ENCODE results near the gene FRMD8. TPM values are rescaled to one million over a fixed set of nuclear protein-coding genes. Genes with fewer than 3 reads are reported as not detected.

Gene FRMD8
- total and polyA plus RNA-seq, 2 of the 8 experiments (the other 6 are each of a cell fraction or from before 2014, with no cell fraction given) = 15.0 to 19.2 TPM

DNA sequence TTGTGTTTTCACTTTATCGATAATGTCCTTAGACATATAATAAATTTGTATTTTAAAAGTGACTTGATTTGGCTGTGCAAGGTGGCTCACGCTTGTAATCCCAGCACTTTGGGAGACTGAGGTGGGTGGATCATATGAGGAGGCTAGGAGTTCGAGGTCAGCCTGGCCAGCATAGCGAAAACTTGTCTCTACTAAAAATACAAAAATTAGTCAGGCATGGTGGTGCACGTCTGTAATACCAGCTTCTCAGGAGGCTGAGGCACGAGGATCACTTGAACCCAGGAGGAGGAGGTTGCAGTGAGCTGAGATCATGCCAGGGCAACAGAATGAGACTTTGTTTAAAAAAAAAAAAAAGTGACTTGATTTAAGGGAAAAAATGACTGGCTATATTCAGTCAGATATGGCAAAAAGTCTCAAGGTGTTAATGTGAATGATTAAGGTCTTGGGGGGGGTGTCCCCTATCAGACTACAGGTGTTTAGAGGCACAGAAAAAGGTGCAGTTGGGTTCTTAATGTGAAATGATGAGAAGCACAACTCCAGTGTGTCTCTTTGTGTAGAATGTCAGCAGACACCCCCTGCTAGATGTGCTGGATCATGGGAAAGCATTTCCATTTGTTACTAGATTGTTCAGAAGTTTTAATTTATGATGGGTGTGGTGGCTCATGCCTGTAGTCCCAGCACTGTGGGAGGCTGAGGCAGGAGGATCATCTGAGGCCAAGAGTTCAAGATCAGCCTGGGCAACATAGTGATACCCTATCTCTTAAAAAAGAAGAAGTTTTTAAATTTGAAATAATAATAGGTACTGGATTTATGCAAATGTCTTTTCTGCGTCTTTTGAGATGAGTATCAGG, 53.1 kb downstream of the FRMD8 start:
- ChIA-PET POLR2A (ENCODE audit: partially characterized antibody) (no interaction called here), CTCF (ENCODE audit: partially characterized antibody) (interaction anchor here (1.1 to 1.3 kb wide), 3 partner anchors 10 to 31 kb away, joined by 3 to 4 read pairs (median 3); no protein-coding TSS in a partner anchor)
- no peak overlapping the region for H3K56ac ChIP-seq (replicated peaks; ENCODE audit: insufficient read length, low read depth, low read length)
- DNase-seq (ENCODE audit: low read depth in 1 of 2, low spot score in 2 of 2) (no peak), FAIRE-seq (no peak)
- H3K4me3 ChIP-seq (ENCODE audit: extremely low read depth in 1 of 4, insufficient read depth in 2 of 4, low read depth in 3 of 4, low read length in 4 of 4) = no peak overlapping the region
- no peak overlapping the region for H3K27ac ChIP-seq (ENCODE audit: low read depth, low read length)
- H2BK12ac ChIP-seq (ENCODE audit: low read depth, low read length) = no peak overlapping the region
- no peaks in the 10 kb centered on the region; the same call in 1 of the 2 replicates for H3K23me2 ChIP-seq (ENCODE audit: low read depth, low read length)
- H3K4ac ChIP-seq (replicated peaks; ENCODE audit: insufficient read length, low read depth, low read length) = no peak overlapping the region
- no peak overlapping the region for H3K23ac ChIP-seq (ENCODE audit: insufficient read length)
- no peaks in the 10 kb centered on the region; the same call in 1 of the 2 replicates for H3K79me1 ChIP-seq (ENCODE audit: low read depth, low read length)
- no peaks in the 10 kb centered on the region for H3K27me3 ChIP-seq (replicated peaks in 1 of 4; ENCODE audit: control insufficient read depth in 3 of 4, extremely low read depth in 1 of 4, insufficient read depth in 3 of 4, low read length in 3 of 4)
- no peak overlapping the region for H2AK5ac ChIP-seq (ENCODE audit: low read depth, low read length)
- no peak overlapping the region for H4K91ac ChIP-seq (replicated peaks; ENCODE audit: insufficient read length, low read length)
- H2AFZ ChIP-seq (ENCODE audit: low read length) = no peak overlapping the region
- H4K20me1 ChIP-seq (replicated peaks in 1 of 2; ENCODE audit: control insufficient read depth in 1 of 2, insufficient read depth in 2 of 2, low read length in 2 of 2) = peaks cover 0 to 8% of the 10 kb centered on the region in 2 experiments
- H3K36me3 ChIP-seq (ENCODE audit: control insufficient read depth in 2 of 4, insufficient read depth in 4 of 4, low read length in 3 of 4) = no peaks in the 10 kb centered on the region
- H3K9ac ChIP-seq (replicated peaks in 1 of 4; ENCODE audit: extremely low read depth in 1 of 4, low read depth in 3 of 4, low read length in 3 of 4) = no peak overlapping the region
- no peak overlapping the region for H2BK15ac ChIP-seq (ENCODE audit: low read length)
- no peak overlapping the region for H4K5ac ChIP-seq (ENCODE audit: insufficient read length, low read depth, low read length)
- H2BK5ac ChIP-seq (ENCODE audit: low read depth, low read length) = no peak overlapping the region
- no peaks in the 10 kb centered on the region; a peak in 1 of 7 replicates for H3K4me1 ChIP-seq (replicated peaks in 1 of 4; ENCODE audit: control insufficient read depth in 3 of 4, insufficient read depth in 4 of 4, low read length in 3 of 4)
- no peak overlapping the region for H2BK20ac ChIP-seq (ENCODE audit: low read length)
- 90% methylated on average over 7 of the region's 7 CpGs; no CpG with 5 or more reads in 1 of the 2 experiments for WGBS, 2 experiments (ENCODE audit: extremely low coverage in 1 of 2, insufficient coverage in 1 of 2, insufficient read length in 1 of 2, insufficient replicate concordance in 2 of 2, low coverage in 1 of 2, low lambda C conversion rate in 2 of 2, missing lambda C conversion rate in 1 of 2)
- no peaks in the 10 kb centered on the region for H3K79me2 ChIP-seq (ENCODE audit: control insufficient read depth in 1 of 2, insufficient read depth in 2 of 2, low read length in 2 of 2)
- no peak overlapping the region for H3K18ac ChIP-seq (ENCODE audit: extremely low read depth, low read length)
- no peak overlapping the region for H2BK120ac ChIP-seq (replicated peaks; ENCODE audit: low read depth, low read length)
- no peak overlapping the region for H3K14ac ChIP-seq (ENCODE audit: insufficient read length)
- no peaks in the 10 kb centered on the region for H3K9me3 ChIP-seq (ENCODE audit: insufficient read depth in 2 of 2, low read depth in 1 of 2, low read length in 1 of 2)
- no peak overlapping the region for H4K8ac ChIP-seq (ENCODE audit: extremely low read depth, insufficient read depth, low read length)
- H3K4me2 ChIP-seq (ENCODE audit: insufficient read depth in 1 of 2, low read depth in 2 of 2, low read length in 2 of 2) = no peak overlapping the region
- no peak for TF ChIP-seq EGR1 (IDR thresholded peaks at IDR 0.05; ENCODE audit: borderline replicate concordance, low read depth, low read length)
- no peak for TF ChIP-seq USF2 (IDR thresholded peaks at IDR 0.05; ENCODE audit: low read length)
- no peak for TF ChIP-seq SP1 (IDR thresholded peaks at IDR 0.05; ENCODE audit: low read depth, low read length)
- TF ChIP-seq SIN3A (conservative IDR thresholded peaks at IDR 0.05 in 1 of 2, IDR thresholded peaks at IDR 0.05 in 1 of 2; ENCODE audit: low read depth in 1 of 2, low read length in 2 of 2) = no peak

Data from H1 (cell line).